B cell (primary cell): Measurements from ENCODE around the gene TMEM69. TPM values are rescaled to one million over a fixed set of nuclear protein-coding genes. Genes with fewer than 3 reads are reported as not detected.
"Not testable (repeated sequence)": the region's sequence is repeated elsewhere in the genome, so short reads cannot be mapped to it uniquely, and the experiment has no call there.

ENCODE experiments used
- ATAC-seq: fragments of 200-7000 bp; cut with Tn5 transposase; one replicate; pipeline ENCODE4 v1.10.0; 2021; ENCODE audit warnings: low read depth, mild to moderate bottlenecking, moderate number of reproducible peaks, moderate library complexity
- CTCF ChIA-PET: fragments of 350-600 bp; sonication (Branson Sonifier 250); formaldehyde crosslinking; loops from one replicate; lab custom pipeline; 2021; ENCODE audit warnings: antibody characterized with exemption, inconsistent platforms; lab: Charles Lee
- POLR2A ChIA-PET: fragments of 350-600 bp; sonication (Branson Sonifier 250); formaldehyde crosslinking; loops from one replicate; lab custom pipeline; 2021; ENCODE audit warnings: antibody characterized with exemption; lab: Charles Lee
- DNase-seq: peaks from one replicate; pipeline ENCODE4 v3.0.0; 2013
- H2AFZ ChIP-seq: 2 replicates; pipeline ENCODE4 v1.6.1; 2012; ENCODE audit warnings: mild to moderate bottlenecking, low read depth, low read length; ENCODE audit not compliant: insufficient read depth, poor library complexity, severe bottlenecking
- H3K27ac ChIP-seq, 2 donors: 1 replicate in 1 of 2; 2 replicates in 1 of 2; pipeline ENCODE4 v1.5.1; 2012 to 2013; ENCODE audit warnings: low read length in 2 of 2, mild to moderate bottlenecking in 2 of 2, moderate library complexity in 1 of 2
- H3K27me3 ChIP-seq, 4 experiments: fragments of 200-600 bp in 1 of 4; sonication (generic) in 1 of 4; replicated peaks in 1 of 4; 1 replicate in 2 of 4; 2 replicates in 2 of 4; pipeline versions ENCODE4 v1.6.1 to v1.7.0; 2013 to 2016; ENCODE audit warnings: low read length in 3 of 4, mild to moderate bottlenecking in 2 of 4, mixed read lengths in 1 of 4, moderate library complexity in 1 of 4; ENCODE audit not compliant: insufficient read depth in 4 of 4, control insufficient read depth in 3 of 4; ENCODE audit errors: control extremely low read depth in 1 of 4
- H3K36me3 ChIP-seq, 2 experiments: replicated peaks in 1 of 2; 1 replicate in 1 of 2; 2 replicates in 1 of 2; pipeline versions ENCODE4 v1.6.1 to v1.7.1; 2013; ENCODE audit warnings: low read length in 1 of 2; ENCODE audit not compliant: insufficient read depth in 2 of 2, control insufficient read depth in 1 of 2; ENCODE audit errors: control extremely low read depth in 1 of 2, extremely low read depth in 1 of 2
- H3K4me1 ChIP-seq, 2 donors: fragments of 200-600 bp in 1 of 2; sonication (generic) in 1 of 2; 1 replicate in 1 of 2; 2 replicates in 1 of 2; pipeline versions ENCODE4 v1.5.1 to v1.6.1; 2013 to 2017; ENCODE audit warnings: low read length in 2 of 2; ENCODE audit not compliant: control insufficient read depth in 2 of 2, insufficient read depth in 2 of 2
- H3K4me2 ChIP-seq: replicated peaks from 2 replicates; pipeline ENCODE3; 2012; ENCODE audit warnings: mild to moderate bottlenecking, low read depth, low read length; ENCODE audit not compliant: poor library complexity, severe bottlenecking
- H3K4me3 ChIP-seq, 5 experiments: fragments of 200-600 bp in 1 of 5; sonication (generic) in 1 of 5; 1 replicate in 3 of 5; 2 replicates in 2 of 5; pipeline versions ENCODE4 v1.5.1 to v1.7.0; 2011 to 2016; ENCODE audit warnings: low read length in 4 of 5, mild to moderate bottlenecking in 4 of 5, low read depth in 2 of 5, control low read depth in 1 of 5, moderate library complexity in 1 of 5; ENCODE audit not compliant: insufficient read depth in 1 of 5; ENCODE audit errors: control extremely low read depth in 1 of 5, extremely low read depth in 1 of 5
- H3K79me2 ChIP-seq: fragments of 200-600 bp; sonication (generic); one replicate; pipeline ENCODE4 v1.6.0; 2016; ENCODE audit warnings: low read length; ENCODE audit not compliant: control insufficient read depth, insufficient read depth
- H3K9ac ChIP-seq: fragments of 200-600 bp; sonication (generic); 2 replicates; pipeline ENCODE4 v1.6.1; 2017; ENCODE audit warnings: mild to moderate bottlenecking, low read length, moderate library complexity
- H3K9me3 ChIP-seq, 3 donors: one replicate each; pipeline versions ENCODE4 v1.6.1 to v1.7.1; 2013; ENCODE audit warnings: low read length in 2 of 3; ENCODE audit not compliant: control insufficient read depth in 2 of 3, insufficient read depth in 1 of 3; ENCODE audit errors: control extremely low read depth in 1 of 3
- H4K20me1 ChIP-seq: 2 replicates; pipeline ENCODE4 v1.6.0; 2012; ENCODE audit warnings: mild to moderate bottlenecking, low read length; ENCODE audit not compliant: insufficient read depth, control insufficient read depth, poor library complexity, severe bottlenecking
- H3K27ac Mint-ChIP-seq: one replicate; pipeline ENCODE4 v1.8.0; 2021; ENCODE audit warnings: mixed read lengths
- H3K27me3 Mint-ChIP-seq: one replicate; pipeline ENCODE4 v1.8.0; 2021; ENCODE audit warnings: mixed read lengths
- H3K4me1 Mint-ChIP-seq: one replicate; pipeline ENCODE4 v1.8.0; 2021; ENCODE audit warnings: mixed read lengths
- H3K4me3 Mint-ChIP-seq: one replicate; pipeline ENCODE4 v1.8.0; 2021; ENCODE audit warnings: mixed read lengths
- H3K9me3 Mint-ChIP-seq: one replicate; pipeline ENCODE4 v1.8.0; 2022; ENCODE audit warnings: mixed read lengths; ENCODE audit not compliant: insufficient read depth
- CTCF ChIP-seq: fragments of 200-600 bp; IDR thresholded peaks from one replicate; pipeline ENCODE4 v1.8.0; 2022; ENCODE audit warnings: antibody characterized with exemption, mild to moderate bottlenecking
- EZH2 ChIP-seq: IDR thresholded peaks from 2 replicates; pipeline ENCODE4 v1.6.1; 2012; ENCODE audit warnings: borderline replicate concordance, low read depth, mild to moderate bottlenecking, moderate library complexity, low read length; ENCODE audit not compliant: insufficient read depth, poor library complexity, severe bottlenecking
- WGBS: methylation state at CpG from one replicate; pipeline ENCODE4 v1.1.5; 2013; ENCODE audit warnings: missing lambda C conversion rate; ENCODE audit not compliant: insufficient coverage; 5-methylcytosine and 5-hydroxymethylcytosine counted together
- intact Hi-C: fragments of 100-400 bp; cut with micrococcal nuclease; formaldehyde crosslinking; loops from one replicate; pipeline ENCODE4 v1.10.0; 2022
- polyA plus RNA-seq: library from polyadenylated mRNA; depleted of rRNA; stranded (reverse); fragments of >200 nt; gene quantifications from 2 replicates; pipeline ENCODE4 v1.2.3, GENCODE V29; 2012
- total RNA-seq, 2 donors: library from RNA; stranded (reverse); fragments of 120-200 nt in 1 of 2; gene quantifications; 1 replicate in 1 of 2; 2 replicates in 1 of 2; pipeline versions ENCODE4 v1.2.3 to v1.2.4, GENCODE V29; 2013 to 2022

Gene TMEM69
- total and polyA plus RNA-seq, 2 donors (not counting 1 experiment from before 2014, with no cell fraction given), result 21.8 to 34.2 TPM

- intact Hi-C loops, result no loop called here
- no peaks in the 10 kb centered on the region for H3K9me3 Mint-ChIP-seq
- no peak overlapping the region for H3K9ac ChIP-seq
- H3K4me1 Mint-ChIP-seq, result peaks cover 6% of the 10 kb centered on the region
- H2AFZ ChIP-seq, result no peak overlapping the region
- peaks cover 5% of the 10 kb centered on the region for H3K79me2 ChIP-seq
- no peak for TF ChIP-seq EZH2
- TF ChIP-seq CTCF, result no peak
- H3K4me3 ChIP-seq, result no peak overlapping the region
- ATAC-seq, result no peak
- no peaks in the 10 kb centered on the region for H3K27me3 ChIP-seq
- ChIA-PET CTCF (no interaction called here), POLR2A (no interaction called here)
- H3K4me2 ChIP-seq, result no peak overlapping the region
- H3K27ac Mint-ChIP-seq, result no peak overlapping the region
- WGBS, result no CpG with 5 or more reads among the region's 4 CpGs
- no peaks in the 10 kb centered on the region for H4K20me1 ChIP-seq
- no peaks in the 10 kb centered on the region for H3K9me3 ChIP-seq
- peaks cover 7 to 13% of the 10 kb centered on the region in 2 experiments for H3K36me3 ChIP-seq
- no peak overlapping the region for H3K27ac ChIP-seq
- H3K27me3 Mint-ChIP-seq, result no peaks in the 10 kb centered on the region
- H3K4me3 Mint-ChIP-seq, result no peak overlapping the region
- H3K4me1 ChIP-seq, result no peaks in the 10 kb centered on the region
- DNase-seq, result no peak
These were observed 51.2 kb downstream of the TMEM69 start for GRCh38 chr1:45739137-45739536.

GRCh38 chr1:45739641-45740156 lies 51.7 kb downstream of the TMEM69 start:
- intact Hi-C loops, H3K9ac ChIP-seq, H3K4me1 ChIP-seq, H3K9me3 Mint-ChIP-seq, H3K27me3 Mint-ChIP-seq, DNase-seq, H3K27ac ChIP-seq, H4K20me1 ChIP-seq, H3K4me3 Mint-ChIP-seq, H3K4me2 ChIP-seq, H3K4me1 Mint-ChIP-seq, H2AFZ ChIP-seq, H3K9me3 ChIP-seq, H3K4me3 ChIP-seq, CTCF ChIA-PET, ATAC-seq, H3K27ac Mint-ChIP-seq, H3K79me2 ChIP-seq, H3K27me3 ChIP-seq, POLR2A ChIA-PET: not testable (repeated sequence)
- peaks cover 7 to 15% of the 10 kb centered on the region in 2 experiments for H3K36me3 ChIP-seq
- no CpG with 5 or more reads among the region's 5 CpGs for WGBS

Other genes starting within 250 kb of the TMEM69 start
- 26.2 and 27.0 TPM in 2 replicates for gene TESK2, start 197.0 kb upstream of the TMEM69 start, total RNA-seq
- 21.7 and 23.9 TPM in 2 replicates for gene TESK2, start 197.0 kb upstream of the TMEM69 start, polyA plus RNA-seq
- 2.2 and 2.3 TPM in 2 replicates for gene CCDC163, start 188.1 kb upstream of the TMEM69 start, total RNA-seq
- 1.5 and 22.5 TPM in 2 replicates for gene CCDC163, start 188.1 kb upstream of the TMEM69 start, polyA plus RNA-seq
- gene MMACHC, start 187.9 kb upstream of the TMEM69 start, total RNA-seq, result 2.8 and 3.6 TPM in 2 replicates
- gene MMACHC, start 187.9 kb upstream of the TMEM69 start, polyA plus RNA-seq, result 0.46 and 1.3 TPM in 2 replicates
- gene PRDX1, start 166.3 kb upstream of the TMEM69 start, total RNA-seq, result 96.5 and 104 TPM in 2 replicates
- 51.3 and 56.4 TPM in 2 replicates for gene PRDX1, start 166.3 kb upstream of the TMEM69 start, polyA plus RNA-seq
- 101 and 145 TPM in 2 replicates for gene AKR1A1, start 137.4 kb upstream of the TMEM69 start, total RNA-seq
- 143 and 163 TPM in 2 replicates for gene AKR1A1, start 137.4 kb upstream of the TMEM69 start, polyA plus RNA-seq
- gene NASP, start 104.1 kb upstream of the TMEM69 start, total RNA-seq, result 151 and 164 TPM in 2 replicates
- gene NASP, start 104.1 kb upstream of the TMEM69 start, polyA plus RNA-seq, result 61.0 and 99.5 TPM in 2 replicates
- 8.2 and 9.1 TPM in 2 replicates for gene CCDC17, start 64.1 kb upstream of the TMEM69 start, total RNA-seq
- 2.5 and 2.9 TPM in 2 replicates for gene CCDC17, start 64.1 kb upstream of the TMEM69 start, polyA plus RNA-seq
- gene GPBP1L1, start 1.6 kb upstream of the TMEM69 start, total RNA-seq, result 137 and 167 TPM in 2 replicates
- gene GPBP1L1, start 1.6 kb upstream of the TMEM69 start, polyA plus RNA-seq, result 75.5 and 90.5 TPM in 2 replicates
- gene IPP, start 62.5 kb downstream of the TMEM69 start, total RNA-seq, result 12.1 and 12.7 TPM in 2 replicates
- 2.3 and 2.8 TPM in 2 replicates for gene IPP, start 62.5 kb downstream of the TMEM69 start, polyA plus RNA-seq
- 23.3 and 26.4 TPM in 2 replicates for gene MAST2, start 115.4 kb downstream of the TMEM69 start, total RNA-seq
- 8.0 and 12.5 TPM in 2 replicates for gene MAST2, start 115.4 kb downstream of the TMEM69 start, polyA plus RNA-seq